GM13977 (cell line): Measurements from ENCODE around the gene ANXA10.
"Not testable (repeated sequence)": the region's sequence is repeated elsewhere in the genome, so short reads cannot be mapped to it uniquely, and the experiment has no call there.

ENCODE experiments used
- DNase-seq: peaks from one replicate; pipeline ENCODE4 v3.0.0; 2012; ENCODE audit warnings: low spot score
- CTCF ChIP-seq: IDR thresholded peaks from 2 replicates; pipeline ENCODE4 v1.5.1; 2012; ENCODE audit warnings: mild to moderate bottlenecking, control low read depth; ENCODE audit not compliant: insufficient read depth; ENCODE audit errors: extremely low read depth, missing control alignments
- in situ Hi-C: fragments of 300-500 bp; cut with MboI; formaldehyde crosslinking; loops from one replicate; pipeline ENCODE4 v1.12.0; 2022; ENCODE audit warnings: low sequenced_read_pairs, low pct_unique_long_range_greater_than_20kb, mixed read lengths, inconsistent platforms; ENCODE audit not compliant: unreplicated experiment

Gene ANXA10

DNA sequence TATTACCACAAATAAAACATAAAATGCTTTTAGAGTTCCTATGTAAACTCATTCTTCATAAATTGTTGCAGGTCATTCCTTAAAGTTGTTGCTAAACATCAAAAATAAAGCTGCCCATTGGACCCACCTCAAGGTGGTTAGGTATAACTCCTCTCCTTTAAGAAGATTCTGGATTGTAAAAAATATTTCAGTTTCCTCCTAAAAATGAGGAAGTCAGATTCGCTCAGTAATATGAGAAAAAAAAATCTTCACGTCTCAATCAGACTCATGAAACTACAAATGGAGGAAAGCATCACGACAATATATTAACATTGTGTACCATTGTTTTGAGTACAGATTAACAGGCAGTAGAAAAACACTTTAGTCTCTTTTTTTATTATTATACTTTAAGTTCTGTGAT lies 120.3 kb downstream of the ANXA10 start:
- no peak for TF ChIP-seq CTCF
- in situ Hi-C loops = no loop called here
- DNase-seq = no peak

- in situ Hi-C loops, DNase-seq: not testable (repeated sequence)
These were observed 121.2 kb downstream of the ANXA10 start for GRCh38 chr4:168213511-168213910.

DNA sequence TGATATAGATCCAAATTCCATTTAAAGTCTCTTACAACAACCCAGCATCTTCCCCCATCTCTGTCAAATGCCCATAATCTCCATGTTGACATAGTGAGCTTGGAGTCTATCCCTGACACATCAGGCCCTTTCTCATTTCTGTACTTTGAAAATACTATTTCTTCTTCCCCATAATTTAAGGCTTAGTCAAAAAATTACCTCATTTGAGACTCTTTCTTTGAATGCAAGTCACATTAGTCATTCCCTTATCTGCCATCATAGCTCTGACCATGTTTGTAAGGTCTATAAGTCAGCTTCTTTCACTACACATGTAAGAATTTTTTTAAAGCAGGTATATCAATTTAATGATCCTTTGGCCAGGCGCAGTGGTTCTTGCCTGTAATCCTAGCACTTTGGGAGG lies 126.3 kb downstream of the ANXA10 start:
- TF ChIP-seq CTCF = no peak
- DNase-seq = no peak
- in situ Hi-C loops = no loop called here

- no peak for DNase-seq
- in situ Hi-C loops = no loop called here
- no peak for TF ChIP-seq CTCF
These were observed 128.6 kb downstream of the ANXA10 start for GRCh38 chr4:168220893-168221292.

DNA sequence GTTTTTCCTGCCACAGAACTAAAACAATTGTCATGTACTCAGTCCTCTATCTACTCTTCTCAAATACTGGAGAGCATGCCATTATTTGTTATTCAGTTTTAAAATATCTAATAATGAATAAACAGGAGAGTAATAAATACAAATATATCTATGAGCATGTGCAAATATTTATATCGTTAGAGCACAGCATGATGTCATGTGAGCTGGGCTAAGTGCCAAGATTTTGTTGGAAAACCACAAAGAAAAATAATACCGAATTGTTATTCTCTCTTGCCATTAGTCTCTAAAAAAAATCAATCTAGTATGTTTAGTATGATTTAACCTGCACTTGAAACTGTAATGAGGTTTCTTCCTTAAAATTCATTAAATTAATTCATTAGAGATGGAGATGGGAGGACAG lies 129.0 kb downstream of the ANXA10 start:
- DNase-seq = no peak
- TF ChIP-seq CTCF = no peak
- in situ Hi-C loops = no loop called here
